AG10803 (cell line): ENCODE data around the gene GAD1.

Experiments
- DNase-seq: peaks from one replicate; pipeline ENCODE4 v3.0.0; 2010; ENCODE audit warnings: low read depth
- H3K4me3 ChIP-seq: 2 replicates; pipeline ENCODE4 v1.5.1; 2011; ENCODE audit warnings: mild to moderate bottlenecking, low read length, control low read depth
- CTCF ChIP-seq: conservative IDR thresholded peaks from 2 replicates; pipeline ENCODE4 v1.5.1; 2011; ENCODE audit warnings: mild to moderate bottlenecking, low read length, control low read depth, inconsistent platforms

GAD1 gene

GRCh38 chr2:170778900-170779299 is 37.8 kb upstream of the GAD1 start:
- H3K4me3 ChIP-seq, result no peak overlapping the region
- no peak for DNase-seq
- no peak for TF ChIP-seq CTCF

DNA sequence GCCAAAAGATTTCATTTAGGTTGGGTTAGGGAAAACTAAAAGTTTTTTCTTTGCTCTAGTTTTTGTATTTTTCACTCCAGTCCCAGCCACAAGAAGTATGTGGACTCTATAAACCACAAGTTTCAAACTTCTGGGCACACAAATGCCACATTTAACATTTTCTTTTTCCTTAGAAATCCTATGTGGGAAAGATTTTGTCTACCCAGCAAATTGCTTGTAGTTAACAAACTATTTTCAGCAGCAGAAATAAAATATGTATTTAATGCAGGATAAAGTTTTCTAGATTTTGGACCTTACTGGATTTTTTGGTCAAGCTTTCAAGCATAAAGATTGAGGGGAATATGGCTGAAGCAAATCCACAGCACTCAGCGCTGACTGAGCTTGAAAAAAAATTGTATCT is 37.4 kb upstream of the GAD1 start:
- DNase-seq, result no peak
- TF ChIP-seq CTCF, result no peak
- H3K4me3 ChIP-seq, result no peak overlapping the region

GRCh38 chr2:170782673-170783072 is 34.0 kb upstream of the GAD1 start:
- DNase-seq, result no peak
- TF ChIP-seq CTCF, result no peak

DNA sequence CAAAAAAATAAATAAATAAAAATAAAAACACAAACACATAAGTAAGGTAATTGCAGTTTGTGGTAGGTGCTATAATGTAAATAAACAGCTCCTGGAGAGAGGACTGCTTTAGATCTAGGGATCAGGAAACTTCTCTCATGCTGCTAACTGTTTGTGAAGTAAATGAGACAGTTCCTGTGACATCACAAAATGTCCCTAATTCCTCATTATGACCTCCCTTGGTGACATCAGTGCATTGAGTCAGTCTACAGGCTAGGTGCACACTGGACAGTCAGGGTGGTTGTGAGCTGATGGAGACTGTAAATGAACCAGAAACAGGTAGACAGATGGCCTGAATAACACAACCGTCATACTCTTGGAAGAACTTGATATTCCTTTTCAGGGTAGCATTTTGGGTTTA is 33.1 kb upstream of the GAD1 start:
- no peak overlapping the region for H3K4me3 ChIP-seq
- DNase-seq, result no peak
- TF ChIP-seq CTCF, result no peak

More at GRCh38 chr2:170782673-170783072, 34.0 kb upstream of the GAD1 start:
- H3K4me3 ChIP-seq, result no peak overlapping the region

DNA sequence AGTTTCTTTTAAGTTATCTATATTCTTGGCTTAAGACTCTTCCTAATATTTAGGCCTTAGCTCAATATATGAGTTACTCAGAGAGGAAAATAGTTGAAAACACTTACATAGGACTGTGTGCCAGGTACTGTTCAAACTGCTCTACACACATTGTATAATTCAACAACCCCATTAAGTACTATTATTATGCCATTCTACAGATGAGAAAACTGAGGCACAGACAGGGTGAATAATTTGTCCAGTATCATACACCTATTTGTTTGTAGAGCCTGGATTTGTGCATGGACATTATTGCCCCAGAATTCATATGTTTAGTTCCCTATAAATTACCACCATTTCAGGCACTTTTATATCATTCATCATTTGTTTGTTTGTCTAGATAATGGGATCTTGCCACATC is 17.7 kb upstream of the GAD1 start:
- no peak overlapping the region for H3K4me3 ChIP-seq
- no peak for DNase-seq
- no peak for TF ChIP-seq CTCF

DNA sequence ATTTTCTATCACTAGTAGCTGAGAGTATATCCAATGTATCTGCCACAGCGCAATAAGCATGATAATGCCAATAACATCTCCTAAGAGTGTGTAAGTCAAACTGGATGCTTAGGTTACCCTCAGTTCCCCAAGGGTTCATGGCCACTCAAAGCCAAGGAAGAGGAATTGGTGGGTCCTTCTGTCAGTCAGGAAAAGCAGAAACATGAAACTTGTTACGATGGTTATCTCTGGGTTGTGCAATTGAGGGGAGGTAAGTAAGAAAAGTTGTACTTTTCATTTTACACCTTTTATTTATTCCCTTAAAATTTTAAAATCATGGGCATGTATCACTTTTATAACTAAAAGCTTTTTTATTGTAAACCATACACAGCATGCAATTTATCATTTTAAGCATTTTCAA is 10.1 kb upstream of the GAD1 start:
- no peak for TF ChIP-seq CTCF
- no peak overlapping the region for H3K4me3 ChIP-seq
- no peak for DNase-seq

DNA sequence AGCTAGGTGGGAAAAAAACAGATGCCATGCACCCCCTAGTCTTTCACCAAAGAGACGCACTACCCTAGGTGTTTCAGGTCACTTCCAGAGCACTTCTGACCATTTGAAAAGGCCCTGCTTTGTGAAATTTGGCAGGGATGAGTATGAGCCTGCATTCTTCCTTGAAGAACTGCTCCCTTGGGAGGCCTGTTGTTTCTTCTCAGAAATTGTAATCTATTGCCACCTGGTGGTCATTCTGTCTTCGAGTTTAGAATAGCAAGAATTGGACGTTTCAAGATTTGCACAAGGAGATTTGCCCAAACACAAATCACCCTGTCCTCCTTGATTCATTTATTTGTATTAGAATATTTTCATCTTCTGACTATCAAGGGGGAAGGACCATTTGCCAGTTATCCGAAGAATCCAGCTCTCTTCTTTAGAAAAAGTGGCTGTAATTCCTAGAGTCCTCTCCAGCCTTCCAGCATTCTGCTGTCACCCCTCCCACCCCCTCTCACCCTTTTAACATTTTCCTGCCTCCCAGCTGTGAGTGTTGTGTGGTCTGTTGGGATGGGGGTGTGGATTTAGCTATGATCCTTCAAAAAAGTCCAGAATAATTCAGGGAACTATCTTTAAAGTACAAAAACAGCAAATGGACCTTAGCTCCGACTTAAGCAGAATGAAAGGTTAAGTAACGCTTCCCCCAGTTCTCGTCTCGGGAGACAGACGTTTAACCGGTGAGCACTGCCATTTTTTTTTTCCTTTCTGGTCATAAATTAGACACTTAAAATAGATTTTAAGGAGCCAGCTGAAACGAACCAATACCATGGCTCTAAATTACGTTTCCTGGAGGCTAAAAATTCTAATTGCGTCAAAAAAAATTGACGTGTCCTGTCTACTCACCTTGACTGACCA is 3.7 kb upstream of the GAD1 start:
- TF ChIP-seq CTCF, result peak; percentile 74

More for the DNA sequence above, 3.7 kb upstream of the GAD1 start:
- peak; percentile 95 for DNase-seq
- H3K4me3 ChIP-seq, result no peak overlapping the region
